ENCODE data around the gene PLEKHG5. TPM values are rescaled to one million over a fixed set of nuclear protein-coding genes. Genes with fewer than 3 reads are reported as not detected.

The PLEKHG5 gene
- total and polyA plus RNA-seq, 2 donors (not counting 1 experiment from before 2014, with no cell fraction given): 0.42 to 3.3 TPM

DNA sequence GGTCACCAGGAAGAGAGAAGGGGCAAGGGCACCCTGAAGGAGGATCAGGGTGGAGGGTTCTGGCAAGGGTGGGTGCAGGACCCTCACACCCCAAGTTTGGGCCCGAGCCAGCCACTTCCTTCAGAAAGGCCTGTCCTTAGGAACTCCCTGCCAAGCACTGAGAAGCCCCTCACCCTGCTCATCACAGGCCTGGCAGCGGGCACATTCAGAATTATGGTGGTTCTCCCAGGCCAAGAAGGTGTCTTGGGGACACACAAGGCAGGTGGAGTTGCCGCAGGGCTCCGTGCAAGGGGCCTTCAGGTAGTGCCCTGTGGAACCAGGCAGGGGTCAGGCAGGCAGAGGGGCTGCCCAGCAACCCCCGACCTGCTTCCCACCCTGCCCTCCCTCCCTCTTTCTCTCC is 26.6 kb downstream of the PLEKHG5 start:
- Histone ChIP-seq H3K36me3 (ENCODE audit: control insufficient read depth, insufficient read depth, low read length) (no peaks in the 10 kb centered on the region), H3K4me3 (replicated peaks in 1 of 4; ENCODE audit: control extremely low read depth in 1 of 4, insufficient read depth in 1 of 4, low read depth in 3 of 4, low read length in 4 of 4) (no peak overlapping the region), H4K20me1 (ENCODE audit: control insufficient read depth, extremely low read depth, insufficient read depth, low read length) (no peaks in the 10 kb centered on the region), H3K9me3 (ENCODE audit: control insufficient read depth, insufficient read depth, low read depth, low read length) (no peaks in the 10 kb centered on the region), H3K4me2 (ENCODE audit: extremely low read depth, insufficient read depth, low read length) (no peak overlapping the region), H2AFZ (ENCODE audit: low read length) (no peak overlapping the region), H3K9ac (ENCODE audit: insufficient read depth, low read length) (no peak overlapping the region), H3K79me2 (ENCODE audit: control insufficient read depth, insufficient read depth, low read length) (no peaks in the 10 kb centered on the region), H3K27me3 (ENCODE audit: control insufficient read depth, insufficient read depth, low read length) (peaks cover 7% of the 10 kb centered on the region), H3K4me1 (ENCODE audit: control insufficient read depth, extremely low read depth, insufficient read depth, low read length) (no peaks in the 10 kb centered on the region), H3K27ac (ENCODE audit: insufficient read depth, low read length) (no peak overlapping the region)
- TF ChIP-seq, protein P1, sequence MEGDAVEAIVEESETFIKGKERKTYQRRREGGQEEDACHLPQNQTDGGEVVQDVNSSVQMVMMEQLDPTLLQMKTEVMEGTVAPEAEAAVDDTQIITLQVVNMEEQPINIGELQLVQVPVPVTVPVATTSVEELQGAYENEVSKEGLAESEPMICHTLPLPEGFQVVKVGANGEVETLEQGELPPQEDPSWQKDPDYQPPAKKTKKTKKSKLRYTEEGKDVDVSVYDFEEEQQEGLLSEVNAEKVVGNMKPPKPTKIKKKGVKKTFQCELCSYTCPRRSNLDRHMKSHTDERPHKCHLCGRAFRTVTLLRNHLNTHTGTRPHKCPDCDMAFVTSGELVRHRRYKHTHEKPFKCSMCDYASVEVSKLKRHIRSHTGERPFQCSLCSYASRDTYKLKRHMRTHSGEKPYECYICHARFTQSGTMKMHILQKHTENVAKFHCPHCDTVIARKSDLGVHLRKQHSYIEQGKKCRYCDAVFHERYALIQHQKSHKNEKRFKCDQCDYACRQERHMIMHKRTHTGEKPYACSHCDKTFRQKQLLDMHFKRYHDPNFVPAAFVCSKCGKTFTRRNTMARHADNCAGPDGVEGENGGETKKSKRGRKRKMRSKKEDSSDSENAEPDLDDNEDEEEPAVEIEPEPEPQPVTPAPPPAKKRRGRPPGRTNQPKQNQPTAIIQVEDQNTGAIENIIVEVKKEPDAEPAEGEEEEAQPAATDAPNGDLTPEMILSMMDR (conservative IDR thresholded peaks at IDR 0.05 in 1 of 2, IDR thresholded peaks at IDR 0.05 in 1 of 2; ENCODE audit: low read depth in 1 of 2, low read length in 2 of 2): no peak
- no peak for TF ChIP-seq EZH2 (IDR thresholded peaks at IDR 0.05; ENCODE audit: low read length, missing control alignments)
- DNase-seq (ENCODE audit: low read depth in 2 of 2): no peak

DNA sequence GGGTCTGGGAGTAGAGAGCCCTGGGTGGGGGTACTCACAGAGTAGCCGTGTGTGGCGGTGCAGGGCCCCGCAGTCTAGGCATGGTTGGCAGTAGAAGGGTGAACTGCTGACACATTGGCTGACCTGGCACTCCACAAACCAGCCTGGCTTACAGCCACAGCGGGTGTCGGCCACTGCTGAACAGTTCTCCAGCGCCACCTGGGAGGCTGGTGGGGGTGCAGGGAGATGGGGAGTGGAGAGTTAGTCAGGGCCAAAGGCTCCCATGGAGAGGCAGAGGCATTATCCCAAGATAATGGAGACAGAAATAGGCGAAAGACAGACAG is 27.0 kb downstream of the PLEKHG5 start:
- Histone ChIP-seq H3K4me2 (ENCODE audit: extremely low read depth, insufficient read depth, low read length) (no peak overlapping the region), H3K4me1 (ENCODE audit: control insufficient read depth, extremely low read depth, insufficient read depth, low read length) (no peaks in the 10 kb centered on the region), H3K9me3 (ENCODE audit: control insufficient read depth, insufficient read depth, low read depth, low read length) (no peaks in the 10 kb centered on the region), H3K27me3 (ENCODE audit: control insufficient read depth, insufficient read depth, low read length) (peaks cover 11% of the 10 kb centered on the region), H3K79me2 (ENCODE audit: control insufficient read depth, insufficient read depth, low read length) (no peaks in the 10 kb centered on the region), H2AFZ (ENCODE audit: low read length) (no peak overlapping the region), H3K4me3 (replicated peaks in 1 of 4; ENCODE audit: control extremely low read depth in 1 of 4, insufficient read depth in 1 of 4, low read depth in 3 of 4, low read length in 4 of 4) (no peak overlapping the region), H3K9ac (ENCODE audit: insufficient read depth, low read length) (no peak overlapping the region), H3K36me3 (ENCODE audit: control insufficient read depth, insufficient read depth, low read length) (no peaks in the 10 kb centered on the region), H3K27ac (ENCODE audit: insufficient read depth, low read length) (no peak overlapping the region), H4K20me1 (ENCODE audit: control insufficient read depth, extremely low read depth, insufficient read depth, low read length) (no peaks in the 10 kb centered on the region)
- TF ChIP-seq, protein P1 (conservative IDR thresholded peaks at IDR 0.05 in 1 of 2, IDR thresholded peaks at IDR 0.05 in 1 of 2; ENCODE audit: low read depth in 1 of 2, low read length in 2 of 2): no peak
- no peak for TF ChIP-seq EZH2 (IDR thresholded peaks at IDR 0.05; ENCODE audit: low read length, missing control alignments)
- no peak for DNase-seq (ENCODE audit: low read depth in 2 of 2)

DNA sequence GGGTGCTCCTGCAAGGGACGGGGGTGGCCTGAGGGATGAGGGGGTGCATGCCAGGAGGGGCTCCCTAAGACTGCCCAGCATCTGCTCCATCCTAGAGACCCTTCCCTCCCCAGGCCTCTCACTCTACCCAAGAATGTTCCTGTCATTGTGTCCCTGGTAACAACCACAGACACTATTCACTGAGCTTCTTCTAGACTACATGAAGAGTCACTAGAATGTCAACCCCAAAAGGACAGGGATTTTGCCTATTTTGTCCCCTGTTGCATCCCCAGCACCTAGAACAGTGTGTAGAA is 28.4 kb downstream of the PLEKHG5 start:
- no peaks in the 10 kb centered on the region for H3K36me3 ChIP-seq (ENCODE audit: control insufficient read depth, insufficient read depth, low read length)
- peaks cover 13% of the 10 kb centered on the region for H3K27me3 ChIP-seq (ENCODE audit: control insufficient read depth, insufficient read depth, low read length)
- no peaks in the 10 kb centered on the region for H3K9me3 ChIP-seq (ENCODE audit: control insufficient read depth, insufficient read depth, low read depth, low read length)
- H3K9ac ChIP-seq (ENCODE audit: insufficient read depth, low read length): no peak overlapping the region
- no peak for DNase-seq (ENCODE audit: low read depth in 2 of 2)
- no peaks in the 10 kb centered on the region for H3K4me1 ChIP-seq (ENCODE audit: control insufficient read depth, extremely low read depth, insufficient read depth, low read length)
- H3K4me3 ChIP-seq (replicated peaks in 1 of 4; ENCODE audit: control extremely low read depth in 1 of 4, insufficient read depth in 1 of 4, low read depth in 3 of 4, low read length in 4 of 4): no peak overlapping the region
- no peak overlapping the region for H3K27ac ChIP-seq (ENCODE audit: insufficient read depth, low read length)
- TF ChIP-seq EZH2 (IDR thresholded peaks at IDR 0.05; ENCODE audit: low read length, missing control alignments): no peak
- H2AFZ ChIP-seq (ENCODE audit: low read length): no peak overlapping the region
- no peaks in the 10 kb centered on the region for H4K20me1 ChIP-seq (ENCODE audit: control insufficient read depth, extremely low read depth, insufficient read depth, low read length)
- no peaks in the 10 kb centered on the region for H3K79me2 ChIP-seq (ENCODE audit: control insufficient read depth, insufficient read depth, low read length)
- H3K4me2 ChIP-seq (ENCODE audit: extremely low read depth, insufficient read depth, low read length): no peak overlapping the region
